Effector memory CD4-positive, alpha-beta T cell (primary cell): Measurements from ENCODE around the gene MARS1.

Experiments used
- DNase-seq, 3 donors: peaks; one replicate each; pipeline ENCODE4 v3.0.0-alpha.2; 2020
- H3K27ac ChIP-seq: 2 replicates; pipeline ENCODE4 v1.7.0; 2013; ENCODE audit warnings: mild to moderate bottlenecking, low read length, moderate library complexity; ENCODE audit not compliant: insufficient read depth, poor library complexity, severe bottlenecking
- H3K27me3 ChIP-seq: replicated peaks from 2 replicates; pipeline ENCODE4 v1.7.0; 2013; ENCODE audit warnings: mild to moderate bottlenecking, low read length; ENCODE audit not compliant: insufficient read depth, control insufficient read depth, poor library complexity, severe bottlenecking
- H3K36me3 ChIP-seq: 2 replicates; pipeline ENCODE4 v1.7.0; 2013; ENCODE audit warnings: mild to moderate bottlenecking, low read length, moderate library complexity; ENCODE audit not compliant: control insufficient read depth, insufficient read depth
- H3K4me1 ChIP-seq: 2 replicates; pipeline ENCODE4 v1.7.0; 2013; ENCODE audit warnings: low read length, mild to moderate bottlenecking; ENCODE audit not compliant: control insufficient read depth, insufficient read depth, poor library complexity, severe bottlenecking
- H3K4me3 ChIP-seq: 2 replicates; pipeline ENCODE4 v1.7.0; 2013; ENCODE audit warnings: low read length, low read depth, mild to moderate bottlenecking; ENCODE audit not compliant: insufficient read depth, poor library complexity, severe bottlenecking
- H3K9me3 ChIP-seq: 2 replicates; pipeline ENCODE4 v1.7.0; 2013; ENCODE audit warnings: mild to moderate bottlenecking, low read length, moderate library complexity; ENCODE audit not compliant: control insufficient read depth

Gene MARS1

GRCh38 chr12:57464569-57464968 lies 23.3 kb upstream of the MARS1 start:
- no peak for DNase-seq
- H3K27ac ChIP-seq = no peak overlapping the region
- H3K4me1 ChIP-seq = peaks cover 29% of the 10 kb centered on the region
- H3K9me3 ChIP-seq = no peaks in the 10 kb centered on the region
- H3K36me3 ChIP-seq = peaks cover 8% of the 10 kb centered on the region
- peaks cover 8% of the 10 kb centered on the region for H3K27me3 ChIP-seq
- H3K4me3 ChIP-seq = no peak overlapping the region

GRCh38 chr12:57465030-57465746 lies 22.7 kb upstream of the MARS1 start:
- Histone ChIP-seq H3K4me1 (peaks cover 23% of the 10 kb centered on the region), H3K9me3 (no peaks in the 10 kb centered on the region), H3K27ac (no peak overlapping the region), H3K4me3 (no peak overlapping the region), H3K27me3 (peaks cover 8% of the 10 kb centered on the region), H3K36me3 (peaks cover 14% of the 10 kb centered on the region)
- DNase-seq = no peak

GRCh38 chr12:57465747-57466505 lies 21.9 kb upstream of the MARS1 start:
- H3K27ac ChIP-seq = no peak overlapping the region
- no peak overlapping the region for H3K4me3 ChIP-seq
- peaks cover 22% of the 10 kb centered on the region for H3K36me3 ChIP-seq
- no peaks in the 10 kb centered on the region for H3K9me3 ChIP-seq
- peaks cover 2% of the 10 kb centered on the region for H3K27me3 ChIP-seq
- no peak for DNase-seq
- peaks cover 16% of the 10 kb centered on the region for H3K4me1 ChIP-seq

GRCh38 chr12:57467212-57467874 lies 20.5 kb upstream of the MARS1 start:
- DNase-seq = no peak
- H3K36me3 ChIP-seq = peaks cover 35% of the 10 kb centered on the region
- no peaks in the 10 kb centered on the region for H3K27me3 ChIP-seq
- H3K4me1 ChIP-seq = peaks cover 2% of the 10 kb centered on the region
- no peak overlapping the region for H3K27ac ChIP-seq
- H3K4me3 ChIP-seq = no peak overlapping the region
- no peaks in the 10 kb centered on the region for H3K9me3 ChIP-seq

GRCh38 chr12:57467915-57468314 lies 20.0 kb upstream of the MARS1 start:
- DNase-seq = no peak
- Histone ChIP-seq H3K36me3 (peaks cover 40% of the 10 kb centered on the region), H3K4me3 (no peak overlapping the region), H3K27ac (no peak overlapping the region), H3K9me3 (no peaks in the 10 kb centered on the region), H3K27me3 (no peaks in the 10 kb centered on the region), H3K4me1 (no peaks in the 10 kb centered on the region)

GRCh38 chr12:57469296-57470164 lies 18.3 kb upstream of the MARS1 start:
- Histone ChIP-seq H3K27ac (no peak overlapping the region), H3K4me1 (no peaks in the 10 kb centered on the region), H3K27me3 (no peaks in the 10 kb centered on the region), H3K4me3 (no peak overlapping the region), H3K36me3 (peaks cover 54% of the 10 kb centered on the region), H3K9me3 (no peaks in the 10 kb centered on the region)
- DNase-seq = no peak

GRCh38 chr12:57470286-57470969 lies 17.4 kb upstream of the MARS1 start:
- Histone ChIP-seq H3K4me1 (peaks cover 4% of the 10 kb centered on the region), H3K4me3 (no peak overlapping the region), H3K9me3 (no peaks in the 10 kb centered on the region), H3K27ac (no peak overlapping the region), H3K27me3 (no peaks in the 10 kb centered on the region), H3K36me3 (peaks cover 63% of the 10 kb centered on the region)
- no peak for DNase-seq

- no peak overlapping the region for H3K27ac ChIP-seq
- peaks cover 63% of the 10 kb centered on the region for H3K36me3 ChIP-seq
- H3K4me1 ChIP-seq = peaks cover 11% of the 10 kb centered on the region
- no peak overlapping the region for H3K4me3 ChIP-seq
- no peaks in the 10 kb centered on the region for H3K9me3 ChIP-seq
- H3K27me3 ChIP-seq = no peaks in the 10 kb centered on the region
- DNase-seq = no peak
Measured at GRCh38 chr12:57470970-57471656, 16.8 kb upstream of the MARS1 start.

GRCh38 chr12:57471661-57472060 lies 16.2 kb upstream of the MARS1 start:
- Histone ChIP-seq H3K27ac (no peak overlapping the region), H3K36me3 (peaks cover 63% of the 10 kb centered on the region), H3K9me3 (no peaks in the 10 kb centered on the region), H3K4me3 (no peak overlapping the region), H3K27me3 (no peaks in the 10 kb centered on the region), H3K4me1 (peaks cover 13% of the 10 kb centered on the region)
- no peak for DNase-seq
